Epidermal melanocyte (primary cell): ENCODE data around the gene PITPNM3.
"Not testable (repeated sequence)": the region's sequence is repeated elsewhere in the genome, so short reads cannot be mapped to it uniquely, and the experiment has no call there.

Experiments
- DNase-seq: peaks from one replicate; pipeline ENCODE4 v3.0.0; 2011; ENCODE audit warnings: low spot score; ENCODE audit not compliant: insufficient read length

PITPNM3 gene

DNA sequence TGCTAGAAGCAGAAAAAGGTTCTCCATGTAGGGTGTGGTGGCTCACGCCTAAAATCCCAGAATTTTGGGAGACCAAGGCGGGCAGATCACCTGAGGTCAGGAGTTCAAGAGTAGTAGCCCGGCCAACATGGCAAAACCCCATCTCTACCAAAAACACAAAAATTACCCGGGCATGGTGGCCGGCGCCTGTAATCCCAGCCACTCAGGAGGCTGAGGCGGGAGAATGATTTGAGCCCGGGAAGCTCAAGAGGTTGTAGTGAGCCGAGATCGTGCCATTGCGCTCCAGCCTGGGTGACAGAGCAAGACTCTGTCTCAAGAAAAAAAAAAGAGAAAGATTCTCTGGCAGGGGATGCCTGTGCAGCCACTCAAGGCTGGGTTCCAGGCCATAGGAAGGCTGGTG lies 54.2 kb downstream of the PITPNM3 start:
- DNase-seq, result no peak

DNA sequence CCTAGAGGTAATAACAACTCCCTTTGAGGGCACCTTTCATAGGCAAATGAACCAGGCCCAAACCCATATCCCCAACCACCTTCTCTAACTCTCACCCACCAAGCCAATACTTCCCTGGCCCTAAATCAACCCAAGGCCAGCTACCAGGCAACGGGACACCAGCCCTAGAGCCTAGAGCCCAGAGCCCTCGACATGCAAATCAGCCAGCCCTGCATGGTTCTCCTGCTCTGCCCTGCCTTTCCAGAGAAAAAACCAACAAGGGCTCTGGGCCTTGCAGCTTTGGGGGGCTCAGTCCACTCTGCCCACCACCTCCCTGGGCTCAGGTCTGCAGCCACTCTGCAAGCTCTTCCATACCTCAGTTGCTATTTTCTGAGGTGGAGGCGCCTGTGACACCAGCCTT lies 55.0 kb downstream of the PITPNM3 start:
- peak; percentile 0 for DNase-seq

DNA sequence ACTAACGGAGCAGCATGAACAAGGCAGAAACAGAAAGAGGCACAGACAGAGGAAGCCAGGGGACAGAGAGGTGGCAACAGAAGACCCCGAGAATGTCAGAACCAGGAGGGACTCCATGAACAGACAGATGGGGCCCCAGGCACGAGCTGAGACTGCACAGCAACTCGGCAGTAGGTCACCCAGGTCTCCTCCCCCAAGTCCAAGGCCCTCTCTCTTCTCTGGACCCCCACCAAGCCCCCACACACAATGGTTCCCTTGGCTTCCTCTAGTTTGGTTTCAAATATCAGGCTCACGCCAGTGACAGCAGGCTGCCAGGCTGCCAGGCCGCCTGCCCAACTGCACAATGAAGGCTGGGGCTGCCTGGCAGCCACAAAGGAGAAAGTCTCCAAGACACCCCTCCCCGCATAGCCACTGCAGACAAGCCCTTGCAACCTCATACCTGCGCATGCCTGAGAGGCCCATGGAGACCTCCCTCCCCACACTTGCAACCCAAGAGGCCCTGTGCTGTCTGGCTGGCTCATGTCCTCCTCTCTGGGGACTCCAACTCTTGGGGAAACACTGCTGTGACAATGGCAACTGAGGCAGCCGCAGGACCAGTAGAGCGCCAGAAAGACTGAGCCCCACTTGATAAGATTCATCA lies 57.3 kb downstream of the PITPNM3 start:
- DNase-seq, result no peak

DNA sequence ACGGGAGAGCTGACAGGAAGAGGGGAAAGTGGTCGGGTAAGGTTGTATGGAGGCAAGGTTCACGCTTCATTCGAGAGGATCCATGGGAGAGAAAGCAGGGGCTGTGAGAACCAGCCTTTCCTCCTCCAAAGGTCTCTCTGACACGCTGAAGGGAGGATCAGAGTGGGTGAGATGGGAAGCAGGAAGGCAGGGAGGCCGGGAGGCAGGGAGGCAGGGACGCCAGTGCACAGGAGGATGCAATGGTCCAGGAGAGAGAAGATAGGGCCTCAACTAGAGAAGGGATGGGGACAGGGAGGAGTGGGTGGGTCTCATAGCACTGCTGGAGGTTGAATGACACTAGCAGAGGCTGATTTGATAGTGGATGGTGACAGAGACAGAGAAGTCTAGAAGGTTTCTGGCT lies 58.0 kb downstream of the PITPNM3 start:
- no peak for DNase-seq

DNA sequence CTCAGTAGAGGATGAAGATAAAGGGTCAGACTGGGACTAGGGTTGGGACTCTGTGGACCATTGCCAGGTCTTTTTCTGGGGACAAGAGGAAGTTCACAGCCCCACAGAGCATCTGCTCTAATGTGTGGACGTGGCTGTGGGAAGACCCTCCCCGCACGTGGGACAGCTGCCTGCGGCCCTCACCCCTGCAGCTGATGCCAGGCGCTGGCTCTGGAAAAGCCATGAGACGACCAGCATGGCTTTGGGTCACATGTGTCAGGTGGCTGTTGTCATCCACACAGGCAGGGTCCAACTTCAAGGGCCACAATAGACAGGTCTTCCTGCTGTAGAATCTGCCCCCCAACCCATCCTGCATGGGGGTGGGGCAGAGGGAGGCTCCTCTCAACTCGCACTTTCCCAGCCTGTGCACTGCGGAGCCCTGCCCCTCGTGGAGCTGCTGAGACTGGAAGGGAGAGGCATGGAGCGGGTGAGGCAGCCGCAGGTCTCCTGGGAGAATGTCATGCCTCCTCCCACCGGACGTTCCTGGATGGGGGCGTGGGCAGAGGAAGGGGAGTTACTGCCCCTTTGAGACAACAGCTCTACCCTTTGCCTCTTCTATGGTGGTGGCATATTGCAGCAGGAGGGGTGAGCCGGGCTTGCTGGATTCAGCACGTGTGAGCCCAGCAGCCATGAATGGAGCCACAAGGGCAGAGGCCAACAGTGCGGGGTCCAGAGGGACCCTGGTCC lies 58.7 kb downstream of the PITPNM3 start:
- DNase-seq, result no peak

GRCh38 chr17:6496640-6497441 lies 59.5 kb downstream of the PITPNM3 start:
- DNase-seq, result peak; percentile 14

GRCh38 chr17:6496116-6496481 lies 60.3 kb downstream of the PITPNM3 start:
- DNase-seq, result peak; percentile 0

GRCh38 chr17:6495450-6496115 lies 60.8 kb downstream of the PITPNM3 start:
- DNase-seq, result peak; percentile 8

- peak; percentile 11 for DNase-seq
Measured at GRCh38 chr17:6494239-6494941, 62.0 kb downstream of the PITPNM3 start.

DNA sequence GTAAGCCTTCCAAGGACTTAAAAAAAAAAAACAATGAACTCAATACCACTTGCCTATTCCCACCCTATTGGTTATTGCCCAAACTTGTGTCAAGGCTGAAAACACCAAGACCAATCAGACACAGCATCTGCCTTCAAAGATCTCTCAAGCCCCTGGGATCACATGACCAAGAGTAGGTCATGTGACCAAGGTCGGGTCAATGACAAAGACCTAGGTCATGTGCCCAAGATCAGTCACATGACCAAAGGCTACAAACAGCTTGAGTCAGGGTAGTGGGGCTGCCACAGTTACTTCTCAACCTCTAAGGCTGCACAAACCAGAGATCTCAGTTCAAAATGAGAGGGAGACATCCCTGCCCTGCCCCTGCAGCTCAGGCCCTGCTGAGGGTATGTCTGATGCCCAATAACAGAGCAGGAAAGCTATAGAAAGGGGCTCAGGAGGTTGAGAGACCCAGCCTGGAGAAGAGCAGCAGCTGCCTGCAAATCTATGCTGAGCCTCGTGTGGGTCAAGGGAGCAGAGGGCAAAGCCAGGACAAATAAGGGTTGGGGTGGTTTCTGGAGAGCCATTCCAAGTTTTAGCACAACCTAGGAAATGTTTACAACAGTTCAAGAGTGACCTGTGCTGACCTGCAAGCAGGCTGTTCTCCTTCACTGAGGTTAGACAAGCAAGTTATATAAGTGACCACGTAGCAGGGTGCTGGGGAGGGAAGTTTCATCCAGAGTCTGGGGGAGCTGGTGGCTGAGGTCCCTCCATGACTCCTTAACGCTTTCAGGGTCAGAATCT lies 63.3 kb downstream of the PITPNM3 start:
- DNase-seq, result peak; percentile 1

GRCh38 chr17:6491071-6491700 lies 65.2 kb downstream of the PITPNM3 start:
- no peak for DNase-seq

DNA sequence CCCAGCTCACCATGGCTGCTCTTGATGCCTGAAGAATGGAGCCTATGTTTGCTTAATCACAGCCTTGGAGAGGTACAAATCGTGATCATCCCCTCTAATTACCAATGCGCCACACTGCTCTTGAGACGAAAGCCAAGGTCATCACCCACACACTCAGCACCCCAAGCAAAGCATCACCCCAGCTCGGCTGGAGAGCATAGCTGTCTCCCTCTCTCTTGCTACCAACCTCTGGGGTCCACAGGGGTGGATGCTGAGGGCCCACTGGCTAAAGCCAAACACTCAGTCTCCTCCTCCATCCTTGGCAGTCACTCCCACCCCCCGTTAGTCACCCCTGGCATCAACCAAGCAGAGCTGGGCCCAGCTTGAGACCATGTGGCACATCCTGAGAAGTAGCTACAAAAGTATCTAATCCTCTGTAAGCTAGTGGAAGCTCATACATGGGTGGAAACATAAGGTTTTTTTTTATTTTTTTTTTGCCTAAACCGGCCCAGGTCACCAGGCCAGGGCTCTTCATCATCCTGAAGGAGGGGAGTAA lies 67.3 kb downstream of the PITPNM3 start:
- no peak for DNase-seq

DNA sequence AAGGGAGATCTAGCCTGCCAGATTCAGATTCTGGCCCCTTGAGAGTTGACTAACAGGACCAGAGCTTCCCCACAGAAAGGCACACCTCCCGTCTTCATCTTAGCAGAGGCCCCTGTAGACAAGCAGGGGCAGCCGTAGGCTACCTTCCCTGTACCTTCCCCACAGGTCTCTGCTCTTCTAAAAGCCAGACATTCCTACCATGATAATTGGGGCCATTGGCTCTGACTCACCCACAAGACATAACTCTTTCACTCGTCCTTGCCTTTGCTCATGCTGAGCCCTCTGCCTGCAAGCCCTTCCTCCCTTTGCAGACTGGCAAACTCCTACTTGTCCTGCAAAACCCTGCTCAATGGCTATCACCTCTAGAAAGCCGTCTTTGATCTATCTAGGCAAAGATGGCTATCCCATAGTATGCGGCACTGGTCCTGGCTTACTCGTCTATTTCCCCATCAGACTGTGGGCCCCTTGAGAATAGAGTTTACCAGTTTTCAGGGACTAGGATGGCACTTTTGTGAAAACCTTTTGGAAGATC lies 68.3 kb downstream of the PITPNM3 start:
- DNase-seq, result no peak

DNA sequence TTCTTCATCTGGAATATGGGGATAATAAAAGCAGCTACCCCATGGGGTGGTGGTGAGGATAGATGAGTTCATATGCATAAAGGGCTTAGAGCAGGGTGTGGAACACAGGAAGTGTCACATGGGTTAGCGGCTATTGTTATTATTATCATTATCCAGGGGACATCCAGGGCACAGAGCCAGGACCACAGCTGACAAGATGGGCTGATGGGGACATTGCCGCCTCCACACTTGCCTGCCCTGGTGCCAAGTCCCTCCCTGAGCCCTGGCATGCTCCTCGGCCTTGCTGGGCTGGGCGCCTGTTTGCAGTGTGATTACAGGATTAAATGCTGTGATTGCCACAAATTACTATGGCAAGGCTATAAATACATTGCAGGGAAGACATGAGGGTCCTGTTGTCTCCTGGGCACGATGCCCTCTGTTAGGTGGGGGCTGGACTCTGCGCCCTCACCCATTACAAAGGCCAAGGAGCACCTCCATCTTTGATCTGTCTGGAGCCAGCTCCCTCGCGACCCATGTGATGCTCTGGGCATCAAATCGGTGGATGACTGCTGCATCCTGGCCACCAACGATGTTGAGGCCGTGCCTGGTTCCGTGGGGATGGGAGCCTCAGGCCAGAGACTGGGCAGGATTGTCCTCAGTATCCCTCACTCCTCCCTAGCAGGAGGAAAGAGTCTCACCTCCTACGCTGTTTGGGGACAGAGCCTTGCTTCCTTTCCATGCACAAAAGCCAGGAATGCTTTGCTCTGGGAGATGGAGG lies 68.9 kb downstream of the PITPNM3 start:
- no peak for DNase-seq

DNA sequence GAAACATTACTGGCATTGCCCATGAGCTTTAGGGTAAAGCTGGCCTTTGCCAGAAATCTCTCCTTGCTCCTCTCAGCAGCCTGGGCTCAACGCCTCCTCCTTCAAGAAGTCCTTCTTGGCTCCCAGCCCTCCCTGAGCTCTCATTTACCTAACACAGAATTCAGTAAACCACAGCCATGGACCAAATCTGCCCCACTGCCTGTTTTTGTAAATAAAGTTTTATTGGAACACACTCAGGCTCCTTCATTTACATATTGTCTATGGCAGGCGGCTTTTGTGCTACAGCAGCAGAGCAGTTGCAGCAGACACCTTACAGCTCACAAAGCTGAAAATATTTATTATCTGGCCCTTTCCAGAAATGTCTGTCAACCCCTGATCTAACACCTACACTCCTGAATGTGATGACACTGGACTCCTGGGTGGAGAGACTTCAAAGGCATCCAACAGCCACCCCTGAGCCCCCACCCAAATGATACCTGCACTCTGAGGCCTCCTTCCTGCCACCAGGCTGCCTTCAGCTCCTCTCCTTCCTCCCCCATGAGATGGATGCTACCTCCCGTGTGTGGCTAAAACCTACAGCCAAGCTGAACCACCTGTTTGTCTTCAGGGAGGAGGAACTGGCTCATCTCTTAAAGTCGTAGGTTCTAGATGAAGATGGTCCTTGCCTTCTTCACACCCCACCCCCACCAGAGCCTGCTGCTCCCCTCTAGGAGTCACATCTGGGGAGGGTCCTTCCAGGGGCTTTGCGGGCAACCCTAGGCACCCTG lies 70.5 kb downstream of the PITPNM3 start:
- no peak for DNase-seq

DNA sequence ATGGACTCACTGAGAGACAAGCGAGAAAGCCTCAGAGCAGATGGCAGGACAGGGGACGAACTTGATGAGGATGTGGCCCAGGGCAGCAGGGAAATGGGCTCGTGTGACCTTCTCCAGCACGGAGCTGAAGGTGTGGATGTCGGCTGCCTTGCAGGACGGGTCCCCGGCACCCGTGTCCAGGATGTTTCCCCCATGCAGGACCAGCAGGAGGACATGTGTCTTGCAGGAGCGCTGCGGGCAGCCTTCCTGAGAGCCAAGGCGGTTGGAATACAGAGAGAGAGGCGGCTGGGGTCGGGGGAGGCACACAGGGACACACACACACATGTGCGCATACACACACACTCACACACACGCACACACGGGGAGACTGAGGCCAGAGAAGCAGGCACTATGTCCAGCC lies 72.8 kb downstream of the PITPNM3 start:
- no peak for DNase-seq

DNA sequence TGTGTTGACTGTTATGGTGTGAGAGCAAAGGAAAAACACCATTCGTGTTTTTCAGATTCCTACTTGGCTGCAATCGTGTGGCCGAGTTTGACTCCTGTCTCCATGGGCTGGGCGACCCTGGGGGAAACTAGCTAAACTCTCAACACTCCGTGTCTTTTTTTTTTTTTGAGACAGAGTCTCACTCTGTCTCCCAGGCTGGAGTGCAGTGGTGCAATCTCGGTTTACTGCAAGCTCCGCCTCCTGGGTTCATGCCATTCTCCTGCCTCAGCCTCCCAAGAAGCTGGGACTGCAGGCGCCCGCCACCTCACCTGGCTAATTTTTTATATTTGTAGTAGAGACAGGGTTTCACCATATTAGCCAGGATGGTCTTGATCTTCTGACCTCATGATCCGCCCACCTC lies 73.6 kb downstream of the PITPNM3 start:
- DNase-seq, result not testable (repeated sequence)

- no peak for DNase-seq
Measured at GRCh38 chr17:6482105-6482455, 74.3 kb downstream of the PITPNM3 start.
